ENCODE measurements around the gene RTKN2.
"Not testable (repeated sequence)": the region's sequence is repeated elsewhere in the genome, so short reads cannot be mapped to it uniquely, and the experiment has no call there.

Gene RTKN2, protein sequence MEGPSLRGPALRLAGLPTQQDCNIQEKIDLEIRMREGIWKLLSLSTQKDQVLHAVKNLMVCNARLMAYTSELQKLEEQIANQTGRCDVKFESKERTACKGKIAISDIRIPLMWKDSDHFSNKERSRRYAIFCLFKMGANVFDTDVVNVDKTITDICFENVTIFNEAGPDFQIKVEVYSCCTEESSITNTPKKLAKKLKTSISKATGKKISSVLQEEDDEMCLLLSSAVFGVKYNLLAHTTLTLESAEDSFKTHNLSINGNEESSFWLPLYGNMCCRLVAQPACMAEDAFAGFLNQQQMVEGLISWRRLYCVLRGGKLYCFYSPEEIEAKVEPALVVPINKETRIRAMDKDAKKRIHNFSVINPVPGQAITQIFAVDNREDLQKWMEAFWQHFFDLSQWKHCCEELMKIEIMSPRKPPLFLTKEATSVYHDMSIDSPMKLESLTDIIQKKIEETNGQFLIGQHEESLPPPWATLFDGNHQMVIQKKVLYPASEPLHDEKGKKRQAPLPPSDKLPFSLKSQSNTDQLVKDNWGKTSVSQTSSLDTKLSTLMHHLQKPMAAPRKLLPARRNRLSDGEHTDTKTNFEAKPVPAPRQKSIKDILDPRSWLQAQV

GRCh38 chr10:62268399-62269114, at the start of gene RTKN2:
Gene RTKN2, minus strand, starts transcription at chr10:62268844. Its CDS starts 234 bp downstream, at chr10:62268610.
- peak; percentile 49 to 59 for DNase-seq (ENCODE audit: low read depth in 2 of 2)

DNA sequence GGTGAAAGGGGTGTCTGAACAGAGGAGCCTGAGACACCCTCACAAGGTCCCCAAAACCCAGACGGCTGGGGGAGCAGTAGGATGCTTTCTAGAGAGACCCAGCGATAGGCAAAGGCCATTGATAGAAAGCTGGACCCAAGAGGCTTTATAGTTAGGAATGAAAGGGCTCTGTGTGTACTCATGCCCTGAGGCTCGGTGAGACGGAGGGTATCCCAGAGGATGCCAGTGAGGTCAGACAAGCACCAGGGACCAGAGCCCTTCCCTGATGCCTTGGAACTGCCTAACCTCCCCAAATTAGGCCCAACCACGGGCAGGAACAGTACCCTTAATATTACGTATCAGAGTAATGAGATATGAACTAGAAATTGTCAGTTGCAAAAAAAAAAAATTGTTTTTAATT, 48.6 kb upstream of the RTKN2 start:
- DNase-seq (ENCODE audit: low read depth in 2 of 2): no peak

DNA sequence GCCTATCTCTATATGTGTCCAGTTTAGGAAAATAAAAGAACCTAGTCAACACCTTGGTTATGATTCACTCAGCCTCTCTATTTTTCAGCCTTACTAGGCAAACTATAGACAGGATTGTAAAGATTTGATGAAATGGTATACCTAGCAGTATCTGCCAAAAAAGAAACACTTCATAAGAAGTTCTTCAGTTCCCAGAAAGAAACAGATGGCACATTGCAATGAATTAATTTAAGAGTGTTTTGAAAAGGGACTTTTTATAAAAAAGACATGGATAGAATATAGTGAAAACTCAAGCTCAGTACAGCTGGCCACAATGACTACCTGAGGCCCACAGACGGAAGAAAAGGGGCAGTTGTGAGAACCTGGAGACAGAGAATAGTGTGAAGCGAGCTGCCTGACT, 40.6 kb upstream of the RTKN2 start:
- DNase-seq (ENCODE audit: low read depth in 2 of 2): no peak

DNA sequence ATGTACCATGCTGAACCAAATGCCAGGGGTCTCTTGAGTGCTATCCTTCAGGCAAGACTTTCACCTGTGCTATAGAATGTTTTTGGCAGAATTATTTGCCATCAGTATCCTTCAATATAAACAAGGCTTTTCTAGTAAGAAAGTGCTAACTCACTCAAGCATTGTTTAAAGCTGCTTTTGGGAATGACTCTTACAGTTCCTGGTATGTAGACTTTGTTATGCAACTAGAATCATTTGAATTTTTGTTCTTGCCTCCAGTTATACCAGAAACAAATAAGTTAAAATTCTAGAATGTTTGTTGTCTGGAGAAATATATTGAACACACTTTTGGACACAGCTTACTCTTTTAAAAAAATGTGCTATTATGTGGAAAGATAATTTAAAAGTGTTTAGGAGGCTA, 39.5 kb upstream of the RTKN2 start:
- DNase-seq (ENCODE audit: low read depth in 2 of 2): no peak

GRCh38 chr10:62307635-62308034, 39.0 kb upstream of the RTKN2 start:
- DNase-seq (ENCODE audit: low read depth in 2 of 2): no peak

- no peak for DNase-seq (ENCODE audit: low read depth in 2 of 2)
Observed at GRCh38 chr10:62306663-62307062, 38.0 kb upstream of the RTKN2 start.

DNA sequence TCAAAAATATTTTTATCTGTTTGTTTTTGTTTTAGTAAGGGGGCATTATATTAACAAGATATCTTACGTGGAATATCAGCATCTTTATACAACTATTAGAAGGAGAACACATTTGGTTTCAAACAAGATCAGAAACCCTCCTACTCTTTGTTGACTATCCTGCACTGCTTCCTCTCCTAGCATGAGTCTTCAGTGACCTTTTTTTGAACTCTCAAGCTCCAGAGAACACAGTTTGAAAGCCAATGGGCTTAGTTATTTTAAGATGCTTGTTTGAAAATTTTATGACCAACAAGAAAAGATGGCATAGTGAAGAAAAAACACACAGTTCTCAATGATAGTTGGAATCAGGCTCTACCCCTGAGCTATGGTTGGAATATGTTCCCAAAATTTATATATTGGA, 37.2 kb upstream of the RTKN2 start:
- DNase-seq (ENCODE audit: low read depth in 2 of 2): no peak

DNA sequence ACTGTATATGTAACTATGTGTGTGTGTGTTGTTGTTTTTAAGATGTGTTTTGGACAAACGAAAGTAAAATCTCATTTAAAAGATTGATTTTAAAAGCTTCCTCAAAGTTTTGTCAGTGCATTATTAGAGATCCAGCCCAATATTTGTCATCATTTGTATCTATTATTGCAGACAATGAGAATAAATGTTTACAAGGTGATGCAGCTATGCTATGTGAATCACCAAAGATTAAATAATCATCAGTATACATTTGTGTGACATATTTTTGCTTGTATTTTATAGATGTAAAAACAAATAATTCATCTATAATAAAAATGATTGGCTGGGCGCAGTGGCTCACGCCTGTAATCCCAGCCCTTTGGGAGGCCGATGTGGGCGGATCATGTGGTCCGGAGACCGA, 35.3 kb upstream of the RTKN2 start:
- DNase-seq (ENCODE audit: low read depth in 2 of 2): no peak

DNA sequence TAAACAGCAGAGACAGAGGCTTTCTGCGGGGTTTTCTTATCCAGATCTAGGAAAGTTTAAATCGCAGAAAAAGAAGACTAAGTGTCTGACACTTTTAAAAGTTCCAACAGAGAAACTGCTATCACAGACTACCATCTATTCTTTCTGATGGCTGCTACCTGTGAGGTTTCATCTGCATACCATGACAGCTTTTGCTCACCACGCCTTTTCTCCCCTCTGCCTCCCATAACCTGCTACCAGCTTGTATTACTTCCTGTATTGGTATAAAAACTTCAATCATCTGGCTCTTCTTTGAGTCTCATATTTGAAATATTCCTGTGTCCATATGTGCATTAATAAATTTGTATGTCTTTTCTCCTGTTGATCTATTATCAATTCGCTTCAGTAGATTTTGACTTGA, 34.1 kb upstream of the RTKN2 start:
- no peak for DNase-seq (ENCODE audit: low read depth in 2 of 2)

GRCh38 chr10:62297857-62298256, 29.2 kb upstream of the RTKN2 start:
- no peak for DNase-seq (ENCODE audit: low read depth in 2 of 2)

DNA sequence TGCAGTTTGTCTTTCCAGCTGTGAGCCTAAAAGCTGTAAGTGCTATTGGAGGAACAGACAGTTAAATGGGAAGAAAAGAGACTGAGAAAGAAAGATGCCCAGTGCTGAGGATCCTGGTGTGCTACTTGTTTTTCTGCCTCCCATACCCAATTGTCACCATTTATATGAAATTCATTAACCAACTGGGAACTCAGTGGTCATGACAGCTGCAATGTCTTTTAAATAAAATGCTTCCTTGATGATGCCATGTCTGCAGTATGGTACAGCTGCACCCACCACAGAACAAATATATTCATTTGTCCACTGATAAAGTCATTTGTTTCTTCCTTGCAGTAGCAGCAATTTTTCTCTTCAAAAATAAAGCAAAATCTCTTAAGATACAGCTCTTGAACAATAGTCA, 15.6 kb upstream of the RTKN2 start:
- DNase-seq (ENCODE audit: low read depth in 2 of 2): no peak

GRCh38 chr10:62281348-62281747, 12.7 kb upstream of the RTKN2 start:
- DNase-seq (ENCODE audit: low read depth in 2 of 2): not testable (repeated sequence)

GRCh38 chr10:62280392-62280791, 11.7 kb upstream of the RTKN2 start:
- not testable (repeated sequence) for DNase-seq (ENCODE audit: low read depth in 2 of 2)

- DNase-seq (ENCODE audit: low read depth in 2 of 2): no peak
Observed at GRCh38 chr10:62278441-62278910, 9.8 kb upstream of the RTKN2 start.

GRCh38 chr10:62277971-62278370, 9.3 kb upstream of the RTKN2 start:
- no peak for DNase-seq (ENCODE audit: low read depth in 2 of 2)

GRCh38 chr10:62270020-62270419, 1.4 kb upstream of the RTKN2 start:
- DNase-seq (ENCODE audit: low read depth in 2 of 2): no peak

- no peak for DNase-seq (ENCODE audit: low read depth in 2 of 2)
Observed at GRCh38 chr10:62268027-62268398, 631 bp downstream of the RTKN2 start.

DNA sequence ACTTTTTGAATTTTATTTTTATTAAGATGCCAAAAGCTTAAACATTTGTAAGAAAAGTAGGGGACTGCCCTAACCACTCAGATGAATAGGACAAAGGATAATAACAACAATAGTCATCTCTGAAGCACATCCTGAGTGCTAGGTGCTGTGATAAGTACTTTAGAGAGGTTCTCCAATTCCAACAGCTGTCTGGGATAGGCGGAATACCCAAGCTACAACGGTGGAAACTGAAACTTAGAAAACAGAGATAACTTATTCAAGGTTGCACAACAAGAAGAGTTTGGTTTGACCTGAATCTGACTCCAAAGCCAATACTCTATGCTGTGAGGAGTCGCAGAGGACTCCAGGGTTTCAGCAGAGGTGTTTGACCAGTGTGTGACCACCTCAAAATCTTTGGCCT, 2.0 kb downstream of the RTKN2 start:
- DNase-seq (ENCODE audit: low read depth in 2 of 2): no peak

DNA sequence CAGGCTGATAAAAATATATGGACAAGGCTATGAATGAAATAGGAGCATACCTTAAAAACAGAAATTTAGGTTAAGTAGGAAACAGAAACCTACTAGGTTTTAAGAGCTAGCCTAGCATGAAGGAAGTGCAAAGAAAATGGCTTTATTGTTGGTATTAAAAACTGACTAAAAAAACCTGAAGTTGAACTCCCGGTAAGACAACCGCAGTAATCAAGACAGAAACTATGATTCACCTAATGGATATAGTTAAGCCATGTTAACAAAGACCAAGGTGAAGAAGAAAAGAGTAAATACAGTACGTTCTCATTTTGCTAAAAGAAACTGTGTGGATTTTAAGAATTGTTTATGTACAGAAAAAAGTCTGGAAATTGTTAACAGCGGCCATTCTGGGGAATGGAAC, 2.5 kb downstream of the RTKN2 start:
- DNase-seq (ENCODE audit: low read depth in 2 of 2): no peak

DNA sequence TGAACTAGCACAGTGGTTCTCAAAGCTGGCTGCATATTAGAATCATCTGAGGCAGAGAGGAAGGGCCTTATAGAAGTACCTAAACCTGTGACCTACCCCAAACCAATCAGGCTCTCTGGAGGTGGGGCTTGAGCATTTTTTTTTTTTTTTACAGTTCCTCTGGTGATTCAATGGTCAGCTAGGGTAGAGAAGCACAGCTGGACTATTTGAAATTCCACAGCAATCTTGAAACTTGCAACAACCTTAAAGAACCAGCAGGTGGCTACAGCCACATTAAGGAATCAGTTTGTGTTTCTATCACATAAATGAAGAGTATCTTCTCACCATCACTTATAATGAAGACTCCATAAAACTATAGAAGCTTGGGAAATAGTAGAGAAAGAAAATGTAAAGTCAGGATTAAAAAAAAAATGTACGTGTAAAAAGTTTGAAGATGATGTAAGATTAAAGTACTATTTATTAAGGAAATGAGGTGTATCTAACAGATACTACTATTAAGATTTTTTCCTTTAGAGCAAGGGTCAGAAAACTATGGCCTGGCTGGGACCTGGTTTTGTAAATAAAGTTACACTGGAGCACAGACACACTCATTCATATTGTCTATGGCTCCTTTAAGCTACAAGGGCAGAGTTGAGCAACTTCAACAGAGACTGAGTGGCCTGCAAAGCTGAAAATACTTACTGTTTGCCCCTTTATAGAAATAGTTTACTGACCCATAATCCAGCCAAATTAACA, 3.8 kb downstream of the RTKN2 start:
- no peak for DNase-seq (ENCODE audit: low read depth in 2 of 2)

DNA sequence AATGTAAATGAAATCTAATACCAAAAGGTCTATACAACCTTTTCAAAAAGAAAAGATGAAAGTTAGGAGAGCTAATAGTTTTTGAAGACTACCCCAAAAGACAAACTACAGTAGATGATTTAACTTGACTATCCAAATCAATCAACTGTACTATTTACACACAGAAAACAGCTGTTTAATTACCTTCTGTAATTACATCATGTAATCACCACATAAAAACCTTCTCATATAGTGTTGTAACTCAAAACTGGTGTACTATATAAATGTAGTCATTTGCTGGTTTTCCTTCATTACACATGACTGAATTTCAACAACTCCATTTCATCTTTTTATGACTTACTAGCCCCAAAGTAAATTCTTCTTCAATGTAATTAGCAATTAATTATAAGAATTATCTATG, 4.5 kb downstream of the RTKN2 start:
- no peak for DNase-seq (ENCODE audit: low read depth in 2 of 2)

GRCh38 chr10:62261666-62262065, 7.0 kb downstream of the RTKN2 start:
- no peak for DNase-seq (ENCODE audit: low read depth in 2 of 2)

Measured in stimulated activated CD4-positive, alpha-beta T cell treated with anti-CD3 and anti-CD28 coated beads, Interleukin-15, amount 100 ng/mL, for 48 hours (primary cell).